ENCODE results near the gene P3H2.
"Not testable (repeated sequence)": the region's sequence is repeated elsewhere in the genome, so short reads cannot be mapped to it uniquely, and the experiment has no call there.

The P3H2 gene

GRCh38 chr3:189978753-189979152, 141.9 kb downstream of the P3H2 start:
- DNase-seq (ENCODE audit: low spot score), result no peak

GRCh38 chr3:189977174-189977573, 143.5 kb downstream of the P3H2 start:
- DNase-seq (ENCODE audit: low spot score), result no peak

GRCh38 chr3:189975391-189975990, 145.2 kb downstream of the P3H2 start:
- no peak for DNase-seq (ENCODE audit: low spot score)

GRCh38 chr3:189974359-189974758, 146.3 kb downstream of the P3H2 start:
- DNase-seq (ENCODE audit: low spot score), result no peak

- DNase-seq (ENCODE audit: low spot score), result no peak
Measured at GRCh38 chr3:189967254-189967865, 153.3 kb downstream of the P3H2 start.

- DNase-seq (ENCODE audit: low spot score), result no peak
Measured at GRCh38 chr3:189966843-189967242, 153.9 kb downstream of the P3H2 start.

GRCh38 chr3:189964623-189965332, 155.9 kb downstream of the P3H2 start:
- DNase-seq (ENCODE audit: low spot score), result no peak

- no peak for DNase-seq (ENCODE audit: low spot score)
Measured at GRCh38 chr3:189962466-189962865, 158.2 kb downstream of the P3H2 start.

- DNase-seq (ENCODE audit: low spot score), result peak; percentile 80
Measured at GRCh38 chr3:189961522-189962161, 159.1 kb downstream of the P3H2 start.

- not testable (repeated sequence) for DNase-seq (ENCODE audit: low spot score)
Measured at GRCh38 chr3:189961086-189961485, 159.6 kb downstream of the P3H2 start.

- no peak for DNase-seq (ENCODE audit: low spot score)
Measured at GRCh38 chr3:189954733-189955665, 165.7 kb downstream of the P3H2 start.

GRCh38 chr3:189953551-189953950, 167.1 kb downstream of the P3H2 start:
- no peak for DNase-seq (ENCODE audit: low spot score)

- no peak for DNase-seq (ENCODE audit: low spot score)
Measured at GRCh38 chr3:189952272-189952671, 168.4 kb downstream of the P3H2 start.

GRCh38 chr3:189950258-189950657, 170.4 kb downstream of the P3H2 start:
- DNase-seq (ENCODE audit: low spot score), result no peak

- DNase-seq (ENCODE audit: low spot score), result no peak
Measured at GRCh38 chr3:189949580-189949979, 171.1 kb downstream of the P3H2 start.

- no peak for DNase-seq (ENCODE audit: low spot score)
Measured at GRCh38 chr3:189948724-189949045, 172.0 kb downstream of the P3H2 start.

- DNase-seq (ENCODE audit: low spot score), result no peak
Measured at GRCh38 chr3:189947948-189948723, 172.6 kb downstream of the P3H2 start.

GRCh38 chr3:189947068-189947467, 173.6 kb downstream of the P3H2 start:
- no peak for DNase-seq (ENCODE audit: low spot score)

GRCh38 chr3:189945935-189946709, 174.6 kb downstream of the P3H2 start:
- no peak for DNase-seq (ENCODE audit: low spot score)

All from left forelimb (tissue), 1 donor.